Lower leg skin (tissue), 3 donors: ENCODE data around the gene DNAJC18.

Experiments
- CTCF ChIP-seq, 3 donors: fragments of 450-650 bp; IDR thresholded peaks; one replicate each; pipeline ENCODE4 v1.5.1; 2016; ENCODE audit warnings: antibody characterized with exemption in 3 of 3, mild to moderate bottlenecking in 3 of 3, moderate library complexity in 2 of 3
- POLR2A ChIP-seq, 2 donors: fragments of 450-650 bp; IDR thresholded peaks; one replicate each; pipeline ENCODE4 v1.6.1; 2016 to 2017; ENCODE audit warnings: antibody characterized with exemption in 2 of 2, mild to moderate bottlenecking in 1 of 2, moderate library complexity in 1 of 2

- TF ChIP-seq CTCF (IDR thresholded peaks at IDR 0.05) (no peak), POLR2A (IDR thresholded peaks at IDR 0.05) (no peak)
These were observed 20.5 kb downstream of the DNAJC18 start for GRCh38 chr5:139418793-139419192.
